ENCODE results near the gene HGF. TPM values are rescaled to one million over a fixed set of nuclear protein-coding genes. Genes with fewer than 3 reads are reported as not detected.

HGF gene
- total and polyA plus RNA-seq, 2 of the 8 experiments (the other 6 are each of a cell fraction or from before 2014, with no cell fraction given), result 0.05 to 0.60 TPM

- Histone ChIP-seq H3K79me1 (ENCODE audit: low read depth, low read length) (no peaks in the 10 kb centered on the region), H3K23ac (ENCODE audit: insufficient read length) (no peak overlapping the region), H2AK5ac (ENCODE audit: low read depth, low read length) (no peak overlapping the region), H3K27ac (ENCODE audit: low read depth, low read length) (no peak overlapping the region), H3K4me1 (replicated peaks in 1 of 4; ENCODE audit: control insufficient read depth in 3 of 4, insufficient read depth in 4 of 4, low read length in 3 of 4) (peaks cover 0 to 2% (median 0%) of the 10 kb centered on the region in 4 experiments; a peak in 1 of 7 replicates), H3K4me3 (ENCODE audit: extremely low read depth in 1 of 4, insufficient read depth in 2 of 4, low read depth in 3 of 4, low read length in 4 of 4) (no peak overlapping the region), H2BK20ac (ENCODE audit: low read length) (no peak overlapping the region), H3K9ac (replicated peaks in 1 of 4; ENCODE audit: extremely low read depth in 1 of 4, low read depth in 3 of 4, low read length in 3 of 4) (no peak overlapping the region), H3K27me3 (replicated peaks in 1 of 4; ENCODE audit: control insufficient read depth in 3 of 4, extremely low read depth in 1 of 4, insufficient read depth in 3 of 4, low read length in 3 of 4) (no peaks in the 10 kb centered on the region), H4K5ac (ENCODE audit: insufficient read length, low read depth, low read length) (no peak overlapping the region), H2BK120ac (replicated peaks; ENCODE audit: low read depth, low read length) (no peak overlapping the region), H3K4me2 (ENCODE audit: insufficient read depth in 1 of 2, low read depth in 2 of 2, low read length in 2 of 2) (no peak overlapping the region), H3K36me3 (ENCODE audit: control insufficient read depth in 2 of 4, insufficient read depth in 4 of 4, low read length in 3 of 4) (no peaks in the 10 kb centered on the region), H3K4ac (replicated peaks; ENCODE audit: insufficient read length, low read depth, low read length) (no peak overlapping the region), H3K14ac (ENCODE audit: insufficient read length) (no peak overlapping the region), H3K9me3 (ENCODE audit: insufficient read depth in 2 of 2, low read depth in 1 of 2, low read length in 1 of 2) (no peaks in the 10 kb centered on the region), H2BK12ac (ENCODE audit: low read depth, low read length) (no peak overlapping the region), H2AFZ (ENCODE audit: low read length) (no peak overlapping the region), H4K8ac (ENCODE audit: extremely low read depth, insufficient read depth, low read length) (no peak overlapping the region), H2BK5ac (ENCODE audit: low read depth, low read length) (no peak overlapping the region), H4K20me1 (replicated peaks in 1 of 2; ENCODE audit: control insufficient read depth in 1 of 2, insufficient read depth in 2 of 2, low read length in 2 of 2) (no peaks in the 10 kb centered on the region), H3K18ac (ENCODE audit: extremely low read depth, low read length) (no peak overlapping the region), H3K79me2 (ENCODE audit: control insufficient read depth in 1 of 2, insufficient read depth in 2 of 2, low read length in 2 of 2) (no peaks in the 10 kb centered on the region), H4K91ac (replicated peaks; ENCODE audit: insufficient read length, low read length) (no peak overlapping the region), H3K23me2 (ENCODE audit: low read depth, low read length) (no peaks in the 10 kb centered on the region), H2BK15ac (ENCODE audit: low read length) (no peak overlapping the region), H3K56ac (replicated peaks; ENCODE audit: insufficient read length, low read depth, low read length) (no peak overlapping the region)
- DNase-seq (ENCODE audit: low read depth in 1 of 2, low spot score in 2 of 2), result no peak
- ChIA-PET CTCF (ENCODE audit: partially characterized antibody) (interaction anchor here (2.0 to 3.0 kb wide), 2 partner anchors 12 to 21 kb away, joined by 6 to 16 read pairs; partner anchors contain the start of gene HGF), POLR2A (ENCODE audit: partially characterized antibody) (no interaction called here)
- WGBS, 2 experiments (ENCODE audit: extremely low coverage in 1 of 2, insufficient coverage in 1 of 2, insufficient read length in 1 of 2, insufficient replicate concordance in 2 of 2, low coverage in 1 of 2, low lambda C conversion rate in 2 of 2, missing lambda C conversion rate in 1 of 2), result 100% methylated on average over 1 of the region's 1 CpG; no CpG with 5 or more reads in 1 of the 2 experiments
- TF ChIP-seq RBBP5 (IDR thresholded peaks at IDR 0.05; ENCODE audit: borderline replicate concordance, low read depth, low read length) (no peak), EGR1 (IDR thresholded peaks at IDR 0.05; ENCODE audit: borderline replicate concordance, low read depth, low read length) (no peak), TEAD4 (IDR thresholded peaks at IDR 0.05; ENCODE audit: low read depth, low read length) (no peak)
- FAIRE-seq, result peak; percentile 57
Observed at GRCh38 chr7:81789406-81790119, 19.7 kb upstream of the HGF start.
